Mesendoderm (in vitro differentiated cells): ENCODE results near the gene ZMYND8.

Experiments used
- DNase-seq: peaks from one replicate; pipeline ENCODE4 v3.0.0; 2013
- H2AK5ac ChIP-seq: 2 replicates; pipeline ENCODE4 v1.6.1; 2013; ENCODE audit warnings: low read length, inconsistent platforms
- H2BK120ac ChIP-seq: 2 replicates; pipeline ENCODE4 v1.6.1; 2013; ENCODE audit warnings: low read depth, mild to moderate bottlenecking, low read length, moderate library complexity, mixed read lengths
- H2BK15ac ChIP-seq: replicated peaks from 2 replicates; pipeline ENCODE4 v1.6.1; 2013; ENCODE audit warnings: low read depth, mild to moderate bottlenecking, moderate library complexity
- H2BK5ac ChIP-seq: 2 replicates; pipeline ENCODE4 v1.6.1; 2013; ENCODE audit warnings: low read length, inconsistent platforms
- H3K18ac ChIP-seq: 2 replicates; pipeline ENCODE4 v1.6.1; 2013; ENCODE audit warnings: mild to moderate bottlenecking, low read length, mixed read lengths
- H3K23ac ChIP-seq: one replicate; pipeline ENCODE4 v1.6.1; 2013; ENCODE audit warnings: low read length
- H3K27ac ChIP-seq: 2 replicates; pipeline ENCODE4 v1.5.1; 2013; ENCODE audit warnings: low read depth, mild to moderate bottlenecking, inconsistent platforms, low read length, moderate library complexity
- H3K27me3 ChIP-seq: 2 replicates; pipeline ENCODE4 v1.6.1; 2013; ENCODE audit warnings: low read length, control low read depth, mild to moderate bottlenecking, inconsistent platforms; ENCODE audit not compliant: insufficient read depth, poor library complexity
- H3K36me3 ChIP-seq: 2 replicates; pipeline ENCODE4 v1.6.1; 2013; ENCODE audit warnings: low read length, inconsistent platforms; ENCODE audit not compliant: control insufficient read depth, insufficient read depth
- H3K4ac ChIP-seq: one replicate; pipeline ENCODE4 v1.6.1; 2013; ENCODE audit warnings: low read depth, mild to moderate bottlenecking, low read length, moderate library complexity
- H3K4me1 ChIP-seq: 2 replicates; pipeline ENCODE4 v1.6.1; 2013; ENCODE audit warnings: low read depth, low read length, inconsistent platforms; ENCODE audit not compliant: control insufficient read depth
- H3K4me2 ChIP-seq: 2 replicates; pipeline ENCODE4 v1.6.1; 2013; ENCODE audit warnings: low read length
- H3K4me3 ChIP-seq: 2 replicates; pipeline ENCODE4 v1.5.1; 2013; ENCODE audit warnings: mild to moderate bottlenecking, low read length
- H3K56ac ChIP-seq: one replicate; pipeline ENCODE4 v1.6.1; 2013; ENCODE audit warnings: low read length
- H3K79me1 ChIP-seq: 2 replicates; pipeline ENCODE4 v1.6.1; 2013; ENCODE audit warnings: low read length, inconsistent platforms
- H3K79me2 ChIP-seq: 2 replicates; pipeline ENCODE4 v1.6.1; 2013; ENCODE audit warnings: mild to moderate bottlenecking, low read length; ENCODE audit not compliant: control insufficient read depth, insufficient read depth
- H3K9ac ChIP-seq: 2 replicates; pipeline ENCODE4 v1.6.1; 2013; ENCODE audit warnings: low read length, inconsistent platforms
- H4K5ac ChIP-seq: one replicate; pipeline ENCODE4 v1.6.1; 2013; ENCODE audit warnings: low read length
- H4K8ac ChIP-seq: one replicate; pipeline ENCODE4 v1.6.1; 2013; ENCODE audit warnings: low read depth, mild to moderate bottlenecking, control low read depth, low read length, moderate library complexity
- WGBS: extraction: QIAGEN DNeasy Blood & Tissue Kit; methylation state at CpG from one replicate; pipeline ENCODE4 v1.1.7; 2013; ENCODE audit warnings: low lambda C conversion rate, missing lambda C conversion rate; ENCODE audit not compliant: insufficient coverage; ENCODE audit errors: extremely low coverage; 5-methylcytosine and 5-hydroxymethylcytosine counted together

ZMYND8 gene

GRCh38 chr20:47345214-47345613, 11.3 kb downstream of the ZMYND8 start:
- Histone ChIP-seq H3K79me2 (peaks cover 55% of the 10 kb centered on the region), H3K23ac (no peak overlapping the region), H3K4me2 (no peak overlapping the region), H3K4me3 (no peak overlapping the region), H2BK120ac (no peak overlapping the region), H2BK15ac (no peak overlapping the region), H2BK5ac (no peak overlapping the region), H3K4ac (no peak overlapping the region), H3K27me3 (no peaks in the 10 kb centered on the region), H3K18ac (no peak overlapping the region), H2AK5ac (no peak overlapping the region), H3K79me1 (peaks cover 10% of the 10 kb centered on the region), H4K8ac (no peak overlapping the region), H3K9ac (no peak overlapping the region), H3K56ac (no peak overlapping the region), H3K27ac (no peak overlapping the region), H3K4me1 (peaks cover 30% of the 10 kb centered on the region), H3K36me3 (no peaks in the 10 kb centered on the region), H4K5ac (no peak overlapping the region)
- no CpG with 5 or more reads among the region's 7 CpGs for WGBS
- DNase-seq: no peak

DNA sequence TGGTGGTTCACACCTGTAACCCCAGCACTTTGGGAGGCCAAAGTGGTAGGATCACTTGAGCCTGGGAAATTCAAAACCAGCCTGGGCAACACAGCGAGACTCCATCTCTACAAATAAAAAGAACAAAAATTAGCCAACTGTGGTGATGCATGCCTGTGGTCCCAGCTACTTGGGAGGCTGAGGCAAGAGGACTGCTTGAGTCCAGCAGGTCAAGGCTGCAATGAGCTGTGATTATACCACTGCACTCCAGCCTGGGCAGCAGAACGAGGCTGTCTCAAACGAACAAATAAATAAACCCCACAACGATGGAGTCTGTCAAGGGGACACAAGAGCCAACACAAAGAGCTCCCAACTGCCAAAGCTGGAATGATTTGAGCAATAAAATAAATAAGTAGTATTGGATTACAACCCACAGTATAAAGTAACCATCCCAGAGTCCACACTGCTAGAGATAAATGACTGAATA, 13.5 kb downstream of the ZMYND8 start:
- H2BK5ac ChIP-seq: no peak overlapping the region

GRCh38 chr20:47338131-47338628, 18.3 kb downstream of the ZMYND8 start:
- H3K18ac ChIP-seq: no peak overlapping the region
- no peak overlapping the region for H4K8ac ChIP-seq
- H3K4me1 ChIP-seq: peaks cover 3% of the 10 kb centered on the region
- no peak overlapping the region for H3K23ac ChIP-seq
- no peak overlapping the region for H4K5ac ChIP-seq
- H3K4me3 ChIP-seq: no peak overlapping the region
- H3K36me3 ChIP-seq: no peaks in the 10 kb centered on the region
- no peak overlapping the region for H3K56ac ChIP-seq
- no peak overlapping the region for H3K4me2 ChIP-seq
- WGBS: no CpG with 5 or more reads among the region's 11 CpGs
- H3K27me3 ChIP-seq: no peaks in the 10 kb centered on the region
- H3K9ac ChIP-seq: no peak overlapping the region
- H3K4ac ChIP-seq: no peak overlapping the region
- no peak overlapping the region for H2BK5ac ChIP-seq
- no peak overlapping the region for H2AK5ac ChIP-seq
- peaks cover 16% of the 10 kb centered on the region for H3K79me1 ChIP-seq
- H2BK15ac ChIP-seq: no peak overlapping the region
- no peak overlapping the region for H2BK120ac ChIP-seq
- DNase-seq: no peak
- peaks cover 65% of the 10 kb centered on the region for H3K79me2 ChIP-seq
- no peak overlapping the region for H3K27ac ChIP-seq

More for the DNA sequence above, 13.5 kb downstream of the ZMYND8 start:
- Histone ChIP-seq H3K4me2 (no peak overlapping the region), H3K23ac (no peak overlapping the region), H4K5ac (no peak overlapping the region), H3K4ac (no peak overlapping the region), H3K18ac (no peak overlapping the region), H2BK120ac (no peak overlapping the region), H3K56ac (no peak overlapping the region), H3K9ac (no peak overlapping the region), H3K27me3 (no peaks in the 10 kb centered on the region), H3K79me2 (peaks cover 67% of the 10 kb centered on the region), H2AK5ac (no peak overlapping the region), H3K79me1 (peaks cover 15% of the 10 kb centered on the region), H3K4me1 (peaks cover 11% of the 10 kb centered on the region), H3K27ac (no peak overlapping the region), H4K8ac (no peak overlapping the region), H3K36me3 (no peaks in the 10 kb centered on the region), H2BK15ac (no peak overlapping the region), H3K4me3 (no peak overlapping the region)
- no CpG with 5 or more reads among the region's 4 CpGs for WGBS
- DNase-seq: no peak

GRCh38 chr20:47337413-47337812, 19.1 kb downstream of the ZMYND8 start:
- no CpG with 5 or more reads among the region's 7 CpGs for WGBS
- H3K36me3 ChIP-seq: no peaks in the 10 kb centered on the region
- no peak overlapping the region for H3K23ac ChIP-seq
- H2AK5ac ChIP-seq: no peak overlapping the region
- H3K4me1 ChIP-seq: peaks cover 3% of the 10 kb centered on the region
- H3K9ac ChIP-seq: no peak overlapping the region
- H3K27ac ChIP-seq: no peak overlapping the region
- no peak overlapping the region for H3K4me2 ChIP-seq
- H4K8ac ChIP-seq: no peak overlapping the region
- H2BK15ac ChIP-seq: no peak overlapping the region
- no peaks in the 10 kb centered on the region for H3K27me3 ChIP-seq
- no peak for DNase-seq
- no peak overlapping the region for H3K18ac ChIP-seq
- no peak overlapping the region for H3K4ac ChIP-seq
- no peak overlapping the region for H4K5ac ChIP-seq
- peaks cover 20% of the 10 kb centered on the region for H3K79me1 ChIP-seq
- H3K56ac ChIP-seq: no peak overlapping the region
- H3K79me2 ChIP-seq: peaks cover 65% of the 10 kb centered on the region
- H3K4me3 ChIP-seq: no peak overlapping the region
- no peak overlapping the region for H2BK120ac ChIP-seq
- H2BK5ac ChIP-seq: no peak overlapping the region

DNA sequence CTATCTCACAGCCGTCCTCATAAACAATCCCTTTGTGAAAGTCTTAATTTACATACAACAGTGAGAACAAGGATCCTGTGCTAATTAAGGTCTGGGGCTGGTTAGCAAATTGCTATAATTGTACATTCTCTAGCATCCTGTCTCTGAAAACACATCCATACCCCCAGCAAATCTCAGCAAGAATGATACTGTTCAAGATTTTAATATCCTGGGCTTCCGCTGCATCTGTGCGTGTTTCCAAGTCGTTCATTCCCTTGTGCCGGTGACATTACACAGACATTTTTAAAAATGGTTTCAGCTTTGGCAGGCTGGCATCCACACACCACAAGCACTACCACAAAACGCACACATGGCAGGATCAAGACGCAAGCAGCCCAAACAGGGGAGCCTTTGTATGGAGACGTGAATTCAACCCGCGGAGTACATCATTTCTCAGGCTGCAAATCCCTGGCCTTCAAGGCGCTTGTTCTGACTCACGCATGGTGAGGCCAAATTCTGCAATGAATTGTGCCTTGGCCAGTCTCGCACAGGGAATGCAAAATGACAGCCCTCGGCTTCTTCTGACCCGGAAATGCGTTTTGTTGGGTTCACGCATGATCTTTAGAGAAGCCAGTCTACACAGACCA, 20.3 kb downstream of the ZMYND8 start:
- no peak overlapping the region for H3K27ac ChIP-seq

More for the DNA sequence above, 20.3 kb downstream of the ZMYND8 start:
- H4K5ac ChIP-seq: no peak overlapping the region
- H2BK15ac ChIP-seq: no peak overlapping the region
- H3K36me3 ChIP-seq: no peaks in the 10 kb centered on the region
- H3K4ac ChIP-seq: peak overlapping the region; percentile 20
- no peak for DNase-seq
- H3K4me1 ChIP-seq: peaks cover 7% of the 10 kb centered on the region
- H3K4me2 ChIP-seq: no peak overlapping the region
- H3K4me3 ChIP-seq: no peak overlapping the region
- H3K56ac ChIP-seq: peak overlapping the region; percentile 35
- WGBS: no CpG with 5 or more reads among the region's 17 CpGs
- H3K79me2 ChIP-seq: peaks cover 69% of the 10 kb centered on the region
- H3K18ac ChIP-seq: no peak overlapping the region
- peaks cover 24% of the 10 kb centered on the region for H3K79me1 ChIP-seq
- no peak overlapping the region for H2AK5ac ChIP-seq
- no peak overlapping the region for H3K9ac ChIP-seq
- no peak overlapping the region for H3K23ac ChIP-seq
- H2BK120ac ChIP-seq: no peak overlapping the region
- H2BK5ac ChIP-seq: no peak overlapping the region
- no peaks in the 10 kb centered on the region for H3K27me3 ChIP-seq
- H4K8ac ChIP-seq: no peak overlapping the region
